Esophagus squamous epithelium (tissue), 5 donors: Measurements from ENCODE around the gene HOXB5. TPM values are rescaled to one million over a fixed set of nuclear protein-coding genes. Genes with fewer than 3 reads are reported as not detected.
A peak's percentile ranks its signal among the peaks of the same experiment; 100 is the strongest.

Experiments
- DNase-seq: peaks from one replicate; lab custom pipeline; 2025; lab: John Stamatoyannopoulos, UW
- H3K27ac ChIP-seq, 4 donors: fragments of 200-600 bp; sonication (generic); one replicate each; pipeline ENCODE4 v1.5.1; 2016 to 2019; ENCODE audit warnings: mild to moderate bottlenecking in 1 of 4
- H3K27me3 ChIP-seq, 4 donors: fragments of 200-600 bp; sonication (generic); 1 replicate in 3 of 4; 2 replicates in 1 of 4; pipeline versions ENCODE4 v1.5.1 to v1.6.0; 2017 to 2021; ENCODE audit warnings: antibody characterized with exemption in 1 of 4
- H3K36me3 ChIP-seq, 3 donors: fragments of 200-600 bp; sonication (generic); one replicate each; pipeline ENCODE4 v1.5.1; 2016 to 2019
- H3K4me1 ChIP-seq, 3 donors: fragments of 200-600 bp; sonication (generic); one replicate each; pipeline ENCODE4 v1.5.1; 2017 to 2019
- H3K4me3 ChIP-seq, 4 donors: fragments of 200-600 bp; sonication (generic); 1 replicate in 3 of 4; 2 replicates in 1 of 4; pipeline ENCODE4 v1.5.1; 2016 to 2019; ENCODE audit warnings: mild to moderate bottlenecking in 2 of 4, moderate library complexity in 1 of 4
- H3K9me3 ChIP-seq, 3 donors: fragments of 200-600 bp; sonication (generic); one replicate each; pipeline ENCODE4 v1.5.1; 2016 to 2019
- CTCF ChIP-seq, 6 experiments: fragments of 450-650 bp in 4 of 6; fragments of 200-600 bp in 2 of 6; sonication (generic) in 2 of 6; IDR thresholded peaks; one replicate each; pipeline ENCODE4 v1.5.1; 2016 to 2019; ENCODE audit warnings: antibody characterized with exemption in 6 of 6, mild to moderate bottlenecking in 4 of 6, moderate library complexity in 4 of 6
- POLR2A ChIP-seq, 4 donors: fragments of 450-650 bp; IDR thresholded peaks; one replicate each; pipeline ENCODE4 v1.6.1; 2017; ENCODE audit warnings: antibody characterized with exemption in 4 of 4, mild to moderate bottlenecking in 4 of 4, moderate library complexity in 3 of 4
- WGBS, 2 donors: methylation state at CpG; one replicate each; pipeline ENCODE4 v1.1.5; 2018; 5-methylcytosine and 5-hydroxymethylcytosine counted together
- intact Hi-C: fragments of 100-400 bp; cut with DNase I; formaldehyde crosslinking; loops from one replicate; pipeline ENCODE4 v1.15.0; 2022
- total RNA-seq, 4 donors: library from RNA; depleted of rRNA; stranded (reverse); fragments of >200 nt; gene quantifications; one replicate each; pipeline ENCODE4 v1.1.0, GENCODE V29; 2016
- donor health status: DM: yes; HTN: yes; CAD: no.

The HOXB5 gene
- total RNA-seq, 4 donors from 2014 or later, result not detected

- intact Hi-C loops, result no loop called here
- TF ChIP-seq CTCF (IDR thresholded peaks at IDR 0.05) (no peak), POLR2A (IDR thresholded peaks at IDR 0.05) (no peak)
- WGBS, 2 donors, result 69 to 75% methylated on average over 3 of the region's 3 CpGs
- no peaks in the 10 kb centered on the region for H3K36me3 ChIP-seq
- H3K4me1 ChIP-seq, result peaks cover 0 to 83% (median 33%) of the 10 kb centered on the region in 3 donors
- peak overlapping the region in 3 of 4 donors; percentile 86 to 96 (median 86) for H3K27ac ChIP-seq
- DNase-seq, result no peak
- no peaks in the 10 kb centered on the region for H3K9me3 ChIP-seq
- no peak overlapping the region for H3K4me3 ChIP-seq
- H3K27me3 ChIP-seq, result peaks cover 0 to 100% (median 0%) of the 10 kb centered on the region in 4 donors
These were observed 9.8 kb downstream of the HOXB5 start for GRCh38 chr17:48583708-48584222.

GRCh38 chr17:48582750-48583069 lies 10.9 kb downstream of the HOXB5 start:
- Histone ChIP-seq H3K27me3 (peaks cover 0 to 100% (median 2%) of the 10 kb centered on the region in 4 donors), H3K9me3 (no peaks in the 10 kb centered on the region), H3K27ac (peak overlapping the region; percentile 88 to 96 (median 92)), H3K4me3 (peak overlapping the region; percentile 44 to 75 (median 54)), H3K4me1 (peaks cover 0 to 89% (median 34%) of the 10 kb centered on the region in 3 donors), H3K36me3 (no peaks in the 10 kb centered on the region)
- intact Hi-C loops, result no loop called here
- TF ChIP-seq CTCF (IDR thresholded peaks at IDR 0.05) (no peak), POLR2A (IDR thresholded peaks at IDR 0.05) (no peak)
- 27% methylated on average over 7 of the region's 7 CpGs; no CpG with 5 or more reads in 1 of the 2 donors for WGBS, 2 donors
- DNase-seq, result no peak

GRCh38 chr17:48579760-48580554 lies 13.6 kb downstream of the HOXB5 start:
- H3K4me1 ChIP-seq, result peaks cover 0 to 92% (median 47%) of the 10 kb centered on the region in 3 donors
- peak overlapping the region in 3 of 4 donors; percentile 49 to 75 (median 56) for H3K4me3 ChIP-seq

GRCh38 chr17:48579471-48579759 lies 14.2 kb downstream of the HOXB5 start:
- Histone ChIP-seq H3K4me1 (peaks cover 0 to 92% (median 45%) of the 10 kb centered on the region in 3 donors), H3K27me3 (peaks cover 0 to 100% (median 2%) of the 10 kb centered on the region in 4 donors), H3K27ac (peak overlapping the region; percentile 88 to 96 (median 92)), H3K36me3 (no peaks in the 10 kb centered on the region), H3K9me3 (no peaks in the 10 kb centered on the region), H3K4me3 (peak overlapping the region in 3 of 4 donors; percentile 49 to 83 (median 52))
- no peak for DNase-seq
- 27 to 46% methylated on average over 7 of the region's 7 CpGs for WGBS, 2 donors
- TF ChIP-seq POLR2A (IDR thresholded peaks at IDR 0.05) (no peak), CTCF (IDR thresholded peaks at IDR 0.05) (no peak)
- intact Hi-C loops, result loop anchor here (5.0 kb wide), 1 partner anchor 37 kb away; no protein-coding TSS in a partner anchor

More at GRCh38 chr17:48579760-48580554, 13.6 kb downstream of the HOXB5 start:
- Histone ChIP-seq H3K36me3 (no peaks in the 10 kb centered on the region), H3K27me3 (peaks cover 0 to 100% (median 2%) of the 10 kb centered on the region in 4 donors), H3K9me3 (no peaks in the 10 kb centered on the region), H3K27ac (peak overlapping the region; percentile 88 to 96 (median 92))
- TF ChIP-seq CTCF (IDR thresholded peaks at IDR 0.05) (no peak), POLR2A (IDR thresholded peaks at IDR 0.05) (no peak)
- DNase-seq, result no peak
- intact Hi-C loops, result loop anchor here (5.0 kb wide), 1 partner anchor 38 kb away; no protein-coding TSS in a partner anchor
- WGBS, 2 donors, result 29 to 42% methylated on average over 26 of the region's 26 CpGs
